Fibroblast of upper back skin (primary cell): Measurements from ENCODE around the gene SFXN4.
"Not testable (repeated sequence)": the region's sequence is repeated elsewhere in the genome, so short reads cannot be mapped to it uniquely, and the experiment has no call there.

ENCODE experiments used
- DNase-seq: peaks from one replicate; pipeline ENCODE4 v3.0.0-alpha.2; 2013

SFXN4 gene

DNA sequence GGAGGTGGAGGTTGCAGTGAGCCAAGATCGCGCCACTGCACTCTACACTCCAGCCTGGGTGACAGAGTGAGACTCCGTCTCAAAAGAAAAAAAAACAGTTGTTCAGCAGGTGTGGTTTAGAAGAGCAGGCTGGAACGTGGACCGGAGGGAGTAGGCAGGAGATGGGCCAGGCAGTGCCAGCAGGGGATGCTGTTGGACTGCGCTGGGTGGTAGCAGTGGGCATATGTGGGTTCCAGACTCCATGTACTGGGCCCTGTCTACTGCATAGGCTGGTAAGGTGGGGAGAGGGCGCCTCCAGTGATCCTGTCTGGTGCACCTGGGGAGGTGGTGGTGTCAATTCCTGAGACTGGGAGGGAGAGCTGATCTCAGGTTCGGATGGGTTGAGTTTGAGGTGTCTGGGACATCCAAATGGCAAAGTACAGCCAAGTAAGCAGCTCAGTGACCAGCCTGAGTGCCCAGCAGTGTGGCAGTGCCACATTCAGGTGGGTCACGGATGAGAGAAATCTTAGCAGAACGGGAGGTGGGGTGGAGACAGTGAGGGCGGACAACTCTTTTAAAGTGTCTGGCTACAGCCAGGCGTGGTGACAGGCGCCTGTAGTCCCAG, 25.9 kb downstream of the SFXN4 start:
- DNase-seq = peak; percentile 19

DNA sequence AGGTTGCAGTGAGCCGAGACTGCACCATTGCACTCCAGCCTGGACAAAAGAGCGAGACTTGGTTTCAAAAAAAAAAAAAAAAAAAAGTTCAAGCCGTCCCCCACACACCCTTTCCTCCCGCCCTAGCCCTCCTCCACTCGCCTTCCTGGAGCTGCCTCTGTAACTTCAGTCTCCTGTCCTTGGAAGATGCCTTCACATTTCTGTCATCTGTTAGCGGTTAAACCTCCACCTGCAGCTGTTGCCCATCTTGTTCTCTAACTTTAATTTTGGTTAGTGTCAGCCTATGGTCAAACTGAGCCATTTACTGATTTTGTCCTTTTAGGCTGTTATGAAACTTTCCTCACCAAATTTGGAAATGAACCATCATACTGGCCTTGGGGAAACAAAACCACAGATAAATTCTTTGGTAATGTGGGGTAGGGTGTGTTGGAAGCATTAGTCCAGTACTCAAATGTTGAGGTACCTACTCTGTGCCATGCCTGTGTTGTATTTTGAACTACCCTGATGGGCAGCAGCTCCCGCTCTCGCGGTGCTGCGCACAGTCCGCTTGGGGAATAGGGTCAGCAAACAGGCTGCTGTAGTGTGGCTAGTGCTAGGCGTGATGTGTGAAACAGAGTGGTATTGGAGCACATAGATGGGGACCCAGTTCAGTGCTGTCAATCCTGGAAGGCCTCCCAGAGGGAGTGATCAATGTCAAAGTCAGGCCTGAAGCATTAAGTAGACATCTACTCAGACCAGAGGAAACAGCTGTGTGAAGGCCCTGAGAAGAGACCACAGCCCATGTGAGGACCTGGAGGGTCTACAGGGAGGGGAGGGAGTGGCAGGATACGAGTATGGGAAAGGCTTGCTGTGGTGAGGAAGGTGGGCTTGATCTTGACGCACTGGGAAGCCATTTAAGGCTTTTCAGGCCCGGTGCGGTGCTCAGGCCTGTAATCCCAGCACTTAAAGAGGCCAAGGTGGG, 26.9 kb downstream of the SFXN4 start:
- no peak for DNase-seq

DNA sequence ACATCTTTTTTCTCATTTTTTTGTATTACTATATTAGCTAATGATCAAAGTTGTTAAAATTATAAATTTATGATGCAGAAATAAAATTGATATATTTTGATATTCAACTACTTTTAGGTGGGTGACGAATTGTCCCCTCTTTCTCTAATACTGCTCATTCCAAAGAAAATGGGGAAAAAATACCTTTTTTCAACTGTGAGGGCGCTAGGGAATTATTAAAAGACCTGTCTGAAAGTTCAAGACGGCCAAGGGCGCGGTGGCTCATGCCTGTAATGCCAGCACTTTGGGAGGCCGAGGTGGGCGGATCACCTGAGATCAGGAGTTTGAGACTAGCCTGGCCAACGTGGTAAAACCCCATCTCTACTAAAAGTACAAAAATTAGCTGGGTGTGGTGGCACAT, 27.6 kb downstream of the SFXN4 start:
- not testable (repeated sequence) for DNase-seq

DNA sequence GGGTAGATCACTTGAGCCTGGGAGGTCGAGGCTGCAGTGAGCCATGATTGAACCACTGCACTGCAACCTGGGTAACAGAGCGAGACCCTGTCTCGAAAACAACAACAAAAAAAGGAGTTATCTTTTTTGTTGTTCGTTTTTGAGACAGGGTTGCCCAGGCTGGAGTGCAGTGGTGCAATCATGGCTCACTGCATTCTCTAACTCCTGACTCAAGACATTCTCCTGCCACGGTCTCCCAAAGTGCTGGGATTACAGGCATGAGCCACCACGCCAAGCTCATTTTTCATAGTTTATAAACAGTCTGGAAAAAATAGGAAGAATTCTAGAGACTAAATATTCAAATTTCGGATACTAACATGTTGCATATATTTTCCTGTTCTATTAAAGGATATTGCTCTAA, 29.4 kb downstream of the SFXN4 start:
- no peak for DNase-seq

DNA sequence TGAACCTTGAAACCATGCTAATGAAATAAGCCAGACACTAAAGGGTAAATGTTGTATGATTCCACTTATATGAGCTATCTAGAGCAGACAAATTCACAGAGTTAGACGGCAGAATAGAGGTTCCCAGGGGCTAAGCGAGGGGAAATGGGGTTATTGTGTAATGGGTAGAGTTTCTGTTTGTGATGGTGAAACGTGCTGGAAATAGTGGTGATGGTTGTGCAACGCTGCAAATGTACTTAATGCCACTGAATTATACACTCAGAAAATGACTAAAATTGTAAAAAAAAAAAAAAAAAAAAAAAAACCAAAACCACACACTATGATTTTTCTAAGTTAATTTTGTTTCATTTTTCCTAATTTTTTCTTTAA, 30.0 kb downstream of the SFXN4 start:
- DNase-seq = peak; percentile 63

DNA sequence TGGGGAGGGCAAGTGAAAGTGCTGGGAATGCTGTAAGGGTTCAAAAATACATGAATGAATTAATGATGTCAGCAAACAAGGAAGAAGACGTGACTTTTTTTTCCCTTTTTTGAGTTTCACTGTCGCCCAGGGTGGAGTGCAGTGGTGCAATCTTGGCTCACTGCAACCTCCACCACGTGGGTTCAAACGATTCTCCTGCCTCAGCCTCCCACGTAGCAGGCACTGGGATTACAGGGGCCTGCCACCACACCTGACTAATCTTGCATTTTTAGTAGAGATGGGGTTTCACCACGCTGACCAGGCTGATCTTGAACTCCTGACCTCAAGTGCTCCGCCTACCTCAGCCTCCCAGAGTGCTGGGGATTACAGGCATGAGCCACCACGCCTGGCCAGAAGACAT, 31.6 kb downstream of the SFXN4 start:
- DNase-seq = no peak

DNA sequence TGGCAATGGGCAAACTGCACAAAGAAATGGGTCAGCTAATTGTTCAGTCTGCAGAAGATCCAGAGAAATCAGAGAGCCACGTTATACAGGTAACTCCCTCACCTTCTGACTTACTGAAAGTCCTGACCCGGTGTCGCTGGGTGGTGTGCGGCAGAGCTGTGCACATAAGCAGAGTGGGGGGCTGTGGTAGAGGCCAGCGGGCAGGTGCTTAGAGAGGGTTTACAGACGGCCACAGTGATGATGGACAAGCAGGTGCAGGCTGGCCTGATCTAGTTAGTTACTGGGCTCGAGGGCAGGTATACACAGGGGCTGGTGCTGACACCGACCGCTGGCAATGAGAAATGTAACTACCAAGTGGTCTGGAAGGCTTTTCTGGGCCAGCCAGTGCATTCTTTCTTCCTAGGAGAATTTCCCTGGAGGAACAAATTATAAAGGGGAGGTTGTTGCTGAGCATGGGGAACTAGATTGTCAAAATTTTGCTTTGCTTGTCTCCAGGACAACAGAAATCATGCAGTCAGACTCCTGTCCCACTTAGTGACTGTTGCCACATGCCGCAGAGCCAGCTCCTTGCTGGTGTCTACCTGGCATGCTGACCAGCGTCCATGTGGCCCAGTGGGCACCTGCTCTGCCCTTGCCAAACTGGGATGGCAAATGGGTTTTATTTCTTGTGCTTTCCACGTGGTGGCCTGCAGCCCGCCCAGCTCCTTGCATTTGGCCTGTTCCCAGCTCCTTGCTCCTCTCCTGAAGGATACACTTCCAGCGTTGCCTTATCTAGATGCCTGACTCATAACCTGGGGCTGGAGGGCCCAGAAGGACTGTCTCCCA, 32.8 kb downstream of the SFXN4 start:
- no peak for DNase-seq

DNA sequence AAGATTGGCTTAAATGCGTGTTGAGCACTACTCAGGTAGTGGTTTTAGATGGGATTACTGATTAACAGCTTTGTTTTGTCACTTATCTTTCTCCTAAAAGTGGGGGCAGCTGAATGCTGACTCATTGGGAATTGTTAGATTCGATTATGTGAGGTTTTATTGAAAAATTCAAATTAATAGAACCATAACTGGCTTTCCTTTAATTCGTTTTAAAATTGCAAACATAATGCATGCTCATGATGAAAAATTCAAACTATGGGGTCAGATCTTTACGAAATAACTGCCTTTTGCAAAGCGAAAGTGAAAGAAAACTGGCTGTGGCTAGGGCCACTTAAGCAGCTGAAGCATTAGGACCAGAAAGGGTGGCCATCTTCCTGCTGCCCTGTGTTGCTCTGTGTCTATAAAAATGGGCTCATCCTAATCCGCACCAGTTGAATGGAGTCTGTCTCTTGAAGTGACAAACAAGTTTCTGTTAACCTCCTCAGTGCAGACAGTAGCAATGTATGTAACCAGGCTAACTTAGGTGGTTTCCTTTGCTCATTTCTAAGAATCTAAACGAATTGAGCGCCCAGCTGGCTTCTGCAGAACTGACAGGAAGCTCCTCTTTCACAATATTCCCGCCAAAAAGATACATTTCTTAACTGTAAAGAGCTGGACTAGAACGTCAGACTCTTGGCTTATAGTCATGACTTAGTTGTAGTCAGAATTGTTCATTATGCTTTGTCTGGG, 33.8 kb downstream of the SFXN4 start:
- peak; percentile 19 for DNase-seq

DNA sequence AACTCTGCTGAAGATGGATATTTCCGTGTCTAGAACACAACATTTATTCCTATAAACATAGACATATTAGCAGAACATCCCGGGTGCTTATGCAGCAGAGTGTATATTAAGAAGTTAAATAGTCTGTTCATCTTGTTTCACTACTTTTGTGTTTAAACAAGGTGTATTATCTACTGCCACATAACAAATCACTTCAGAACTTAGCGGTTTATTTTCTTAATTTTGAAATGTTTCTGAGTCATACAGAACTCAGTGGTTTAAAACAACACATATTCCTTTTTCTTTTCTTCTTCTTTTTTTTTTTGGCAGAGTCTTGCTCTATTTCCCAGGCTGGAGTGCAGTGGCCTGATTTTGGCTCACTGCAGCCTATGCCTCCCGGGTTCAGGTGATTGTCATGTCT, 35.8 kb downstream of the SFXN4 start:
- DNase-seq = no peak

DNA sequence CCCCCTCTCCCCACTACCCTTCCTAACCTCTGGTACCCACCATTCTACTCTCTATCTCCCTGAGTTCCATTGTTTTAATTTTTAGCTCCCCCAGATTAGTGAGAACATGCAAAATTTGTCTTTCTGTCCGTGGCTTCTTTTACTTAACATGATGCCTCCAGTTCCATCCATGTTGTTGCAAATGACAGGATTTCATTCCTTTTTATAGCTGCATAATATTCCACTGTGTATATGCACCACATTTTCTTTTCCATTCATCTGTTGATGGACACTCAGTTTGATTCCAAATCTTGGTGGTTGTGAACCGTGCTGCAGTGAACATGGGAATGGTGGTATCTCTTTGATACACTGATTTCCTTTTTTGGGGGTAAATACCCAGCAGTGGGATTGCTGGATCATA, 39.6 kb downstream of the SFXN4 start:
- DNase-seq = no peak

DNA sequence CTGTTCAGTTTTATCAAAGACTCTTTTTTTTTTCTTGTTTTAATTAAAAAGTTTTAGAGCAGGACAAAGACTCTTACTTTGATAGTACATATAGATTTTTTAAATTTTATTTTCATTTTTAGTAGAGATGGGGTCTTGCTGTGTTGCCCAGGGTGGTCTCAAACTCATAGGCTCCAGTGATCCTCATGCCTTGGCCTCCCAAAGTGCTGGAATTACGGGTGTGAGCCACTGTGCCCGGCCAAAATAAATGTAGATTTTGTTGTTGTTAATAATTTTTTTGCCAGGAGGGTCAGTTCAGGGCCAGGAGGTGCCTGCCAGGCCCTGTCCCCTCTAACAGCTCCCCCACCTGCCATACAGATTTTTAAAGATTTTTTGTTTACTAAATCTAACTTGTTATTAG, 44.6 kb downstream of the SFXN4 start:
- DNase-seq = no peak

DNA sequence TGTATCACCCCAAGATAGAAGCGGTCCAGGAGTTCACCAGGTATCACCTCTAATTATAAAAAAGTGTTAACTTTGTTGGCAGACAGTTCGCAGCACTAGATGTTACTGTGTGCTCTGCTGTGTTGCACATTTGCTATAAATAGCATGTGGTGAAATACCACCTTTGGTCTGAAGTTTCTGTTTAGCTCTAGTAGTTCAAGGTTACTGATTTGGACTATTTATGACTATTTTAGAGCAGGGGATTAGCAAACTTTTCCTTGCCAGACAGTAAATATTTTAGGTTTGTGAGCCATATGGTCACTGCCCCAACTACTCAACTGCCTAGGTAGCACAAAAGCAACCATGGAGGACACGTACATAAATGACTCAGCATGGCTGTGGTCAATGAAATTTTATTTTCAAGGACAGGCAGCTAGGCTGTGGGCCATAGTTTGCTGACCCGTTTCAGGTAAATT, 45.1 kb downstream of the SFXN4 start:
- DNase-seq = peak; percentile 26

DNA sequence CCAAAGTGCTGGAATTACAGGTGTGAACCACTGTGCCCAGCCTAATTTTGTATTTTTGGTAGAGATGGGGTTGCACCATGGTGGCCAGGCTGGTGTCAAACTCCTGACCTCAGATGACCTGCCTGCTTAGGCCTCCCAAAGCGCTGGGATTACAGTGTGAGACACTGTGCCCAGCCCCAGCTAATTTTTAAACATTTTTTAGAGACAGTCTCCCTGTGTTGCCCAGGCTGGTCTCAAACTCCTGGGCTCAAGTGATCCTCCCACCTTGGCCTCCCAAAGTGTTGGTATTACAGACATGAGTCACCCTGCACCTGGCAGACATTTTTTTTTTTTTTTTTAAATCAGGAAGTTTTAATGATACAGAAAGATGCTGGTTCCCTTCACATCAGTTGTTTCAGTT, 46.1 kb downstream of the SFXN4 start:
- DNase-seq = no peak

DNA sequence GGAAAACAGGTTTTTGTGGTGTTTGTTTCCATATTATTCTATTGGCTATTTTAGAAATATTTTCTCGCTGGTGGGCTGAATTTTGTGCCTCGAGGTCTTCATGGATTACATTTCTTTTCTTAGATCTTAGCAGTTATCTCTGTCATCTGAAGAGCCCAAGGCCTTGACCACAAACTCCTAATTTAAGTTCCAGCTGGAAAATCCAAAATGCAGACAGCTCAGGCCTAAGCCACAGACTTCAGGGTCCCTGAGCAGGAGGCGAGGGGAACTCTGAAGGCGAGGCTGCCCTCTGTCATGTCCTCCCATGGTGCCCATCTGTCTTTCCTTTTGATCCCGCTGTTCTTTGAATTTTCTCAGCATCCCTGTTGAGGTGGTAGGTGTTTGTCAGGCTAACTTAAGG, 47.3 kb downstream of the SFXN4 start:
- no peak for DNase-seq

DNA sequence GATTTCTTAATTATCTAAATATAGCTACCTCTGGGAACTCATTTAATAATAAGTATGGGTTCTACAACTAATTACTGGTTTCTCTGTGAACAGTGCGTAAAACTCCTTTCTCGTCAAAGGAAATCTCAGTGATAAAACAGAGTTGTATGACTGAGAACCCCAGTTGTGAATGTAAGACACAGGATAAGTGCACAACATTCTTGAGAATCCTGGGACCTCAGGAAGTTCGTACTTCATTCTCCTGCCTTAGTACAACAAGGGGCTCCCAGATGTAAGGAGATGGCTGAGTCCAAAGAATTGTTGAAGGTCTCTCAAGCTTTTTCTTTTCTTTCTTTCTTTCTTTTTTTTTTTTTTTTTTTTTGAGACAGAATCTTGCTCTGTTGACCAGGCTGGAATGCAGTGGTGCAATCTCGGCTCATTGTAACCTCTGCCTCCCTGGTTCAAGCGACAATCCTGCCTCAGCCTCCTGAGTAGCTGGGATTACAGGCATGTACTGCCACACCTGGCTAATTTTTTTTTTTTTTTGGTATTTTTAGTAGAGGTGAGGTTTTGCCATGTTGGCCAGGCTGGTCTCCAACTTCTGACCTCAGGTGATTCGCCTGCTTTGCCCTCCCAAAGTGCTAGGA, 49.1 kb downstream of the SFXN4 start:
- DNase-seq = no peak

DNA sequence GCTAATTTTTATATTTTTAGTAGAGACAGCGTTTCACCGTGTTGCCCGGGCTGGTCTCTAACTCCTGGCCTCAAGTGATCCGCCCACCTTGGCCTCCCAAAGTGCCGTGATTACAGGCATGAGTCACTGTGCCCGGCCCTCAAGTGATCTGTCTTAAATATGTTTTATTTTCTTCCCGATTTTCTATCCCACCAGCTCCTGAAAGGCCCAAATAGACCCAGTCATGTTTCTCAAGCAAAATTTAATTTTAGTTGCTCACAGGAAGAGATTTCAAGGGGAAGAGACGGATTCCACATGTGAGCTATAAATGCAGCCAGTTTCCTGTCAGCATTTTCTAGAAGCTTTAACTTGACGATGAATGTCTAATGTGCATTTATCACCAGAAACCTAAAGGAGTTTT, 49.6 kb downstream of the SFXN4 start:
- DNase-seq = no peak

DNA sequence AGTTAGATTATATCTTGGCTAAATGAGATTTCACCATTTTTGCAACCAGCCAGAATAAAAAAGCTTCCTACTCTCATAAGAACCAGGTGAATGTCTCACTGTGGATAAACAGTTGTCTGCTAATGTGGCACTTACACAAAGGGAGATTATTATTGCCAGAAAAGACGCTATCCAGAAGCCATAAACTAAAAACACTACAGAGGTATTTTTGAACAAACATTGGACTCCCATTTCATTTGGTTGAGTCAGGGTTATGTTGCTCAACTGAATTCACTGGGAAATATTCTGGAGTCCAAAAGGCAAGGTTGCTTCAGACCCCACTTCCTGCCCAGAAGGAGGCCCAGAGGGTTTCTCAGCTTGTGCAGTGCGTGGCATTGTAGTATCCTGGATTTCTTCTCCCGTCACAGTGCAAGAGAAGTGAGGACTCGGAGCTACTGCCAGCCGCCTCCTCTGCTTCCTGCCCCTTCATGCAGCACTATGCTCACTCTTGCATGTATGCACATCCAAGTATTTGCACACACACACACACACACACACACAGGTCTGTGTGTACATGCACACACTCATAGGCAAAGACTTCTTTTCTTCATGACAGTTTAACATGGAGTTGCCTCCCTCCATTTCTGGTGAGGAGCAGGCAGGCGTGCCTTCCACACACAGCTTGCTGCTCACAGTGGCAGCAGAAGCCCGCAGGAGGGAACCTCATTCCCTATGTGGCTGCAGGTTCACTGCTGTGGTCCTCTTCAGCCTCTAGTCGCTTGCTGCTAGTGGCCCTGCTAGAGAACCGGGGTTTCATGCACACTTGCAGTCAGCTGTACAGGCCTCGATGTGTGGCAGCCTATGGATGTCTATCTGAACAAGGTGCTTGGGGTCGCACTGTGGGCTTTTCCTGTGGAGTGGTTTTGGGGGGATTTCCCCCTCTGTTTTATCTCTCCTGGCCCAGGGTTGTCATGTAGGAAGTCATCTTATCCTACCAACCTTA, 51.5 kb downstream of the SFXN4 start:
- peak; percentile 74 for DNase-seq

DNA sequence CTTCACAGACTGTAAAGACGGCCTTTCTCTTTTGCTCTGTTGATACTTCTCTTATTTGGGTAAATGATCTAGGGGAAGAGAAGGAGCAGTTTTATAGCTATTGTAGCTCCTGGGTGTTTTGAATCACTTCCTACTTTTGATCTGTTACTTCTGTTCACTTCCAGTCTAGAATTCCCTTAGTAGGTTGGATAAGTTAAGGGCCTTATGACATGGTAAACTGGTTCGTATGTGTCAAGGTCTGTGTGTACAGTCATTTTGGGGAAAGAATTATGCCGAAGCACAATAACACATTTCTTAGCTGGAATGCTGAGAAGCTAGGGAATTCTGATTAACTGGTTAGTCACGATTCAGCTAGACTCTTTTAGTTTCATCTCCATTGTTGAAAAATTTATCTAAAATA, 53.5 kb downstream of the SFXN4 start:
- peak; percentile 33 for DNase-seq

DNA sequence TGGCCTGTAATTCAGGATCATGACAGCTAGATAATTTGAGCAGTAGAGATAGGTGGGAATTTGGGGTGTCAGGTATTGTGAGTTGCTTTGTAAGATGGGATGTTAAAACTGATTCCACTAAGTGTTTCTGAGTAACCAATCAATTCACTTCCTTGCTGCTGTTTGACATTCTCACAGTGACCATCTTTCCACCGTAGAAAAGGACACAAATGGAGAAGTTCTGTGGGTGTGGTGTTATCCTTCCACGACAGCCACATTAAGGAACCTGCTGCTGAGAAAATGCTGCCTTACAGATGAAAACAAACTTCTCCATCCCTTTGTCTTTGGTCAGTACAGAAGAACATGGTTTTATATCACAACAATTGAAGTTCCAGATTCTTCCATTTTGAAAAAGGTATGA, 57.7 kb downstream of the SFXN4 start:
- DNase-seq = not testable (repeated sequence)

DNA sequence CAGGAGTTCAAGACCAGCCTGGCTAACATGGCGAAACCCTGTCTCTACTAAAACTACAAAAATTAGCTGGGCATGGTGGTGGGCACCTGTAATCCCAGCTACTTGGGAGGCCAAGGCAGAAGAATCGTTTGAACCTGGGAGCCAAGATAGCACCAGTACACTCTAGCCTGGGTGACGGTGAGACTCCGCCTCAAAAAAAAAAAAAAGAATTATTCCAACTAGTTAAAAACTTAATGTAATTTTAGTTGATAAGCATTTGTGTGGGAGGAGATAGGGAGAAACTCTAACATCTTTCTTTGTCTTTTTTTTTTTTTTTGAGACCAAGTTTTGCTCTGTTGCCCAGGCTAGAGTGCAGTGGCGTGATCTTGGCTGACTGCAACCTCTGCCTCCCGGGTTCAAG, 58.4 kb downstream of the SFXN4 start:
- not testable (repeated sequence) for DNase-seq

DNA sequence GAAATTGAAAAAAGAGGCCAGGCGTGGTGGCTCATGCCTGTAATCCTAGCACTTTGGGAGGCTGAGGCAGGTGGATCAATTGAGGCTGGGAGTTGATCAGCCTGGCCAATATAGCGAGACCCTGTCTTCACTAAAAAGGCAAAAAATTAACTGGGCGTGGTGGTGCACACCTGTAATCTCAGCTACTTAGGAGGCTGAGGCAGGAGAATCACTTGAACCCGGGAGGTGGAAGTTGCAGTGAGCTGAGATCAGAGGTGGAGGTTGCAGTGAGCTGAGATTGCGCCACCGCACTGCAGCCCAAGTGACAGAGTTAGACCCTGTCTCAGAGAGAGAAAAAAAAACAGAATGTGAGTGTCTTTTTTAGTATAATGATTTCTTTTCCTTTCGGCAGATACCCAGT, 59.6 kb downstream of the SFXN4 start:
- DNase-seq = not testable (repeated sequence)
